ENCODE results near the gene OTUB2.

The OTUB2 gene

GRCh38 chr14:93996130-93996695 is 29.9 kb upstream of the OTUB2 start:
- TF ChIP-seq CTCF (conservative IDR thresholded peaks at IDR 0.05; ENCODE audit: control insufficient read depth, insufficient read depth, low read depth, low read length) = no peak
- no peak overlapping the region for H3K4me3 ChIP-seq (ENCODE audit: control insufficient read depth, low read depth, low read length)
- no peak for DNase-seq (ENCODE audit: low read depth)

- no peak for TF ChIP-seq CTCF (conservative IDR thresholded peaks at IDR 0.05; ENCODE audit: control insufficient read depth, insufficient read depth, low read depth, low read length)
- H3K4me3 ChIP-seq (ENCODE audit: control insufficient read depth, low read depth, low read length) = no peak within 1 kb of the TSS
- no peak for DNase-seq (ENCODE audit: low read depth)
Measured at GRCh38 chr14:93997082-93997481, 29.1 kb upstream of the OTUB2 start, which contains the start of gene CCDC197. Gene CCDC197, plus strand, starts transcription at chr14:93997301. Its CDS starts 831 bp downstream, at chr14:93998132.

GRCh38 chr14:93997916-93998870 is 27.9 kb upstream of the OTUB2 start:
- DNase-seq (ENCODE audit: low read depth) = no peak
- TF ChIP-seq CTCF (conservative IDR thresholded peaks at IDR 0.05; ENCODE audit: control insufficient read depth, insufficient read depth, low read depth, low read length) = no peak
- no peak overlapping the region for H3K4me3 ChIP-seq (ENCODE audit: control insufficient read depth, low read depth, low read length)

- no peak for TF ChIP-seq CTCF (conservative IDR thresholded peaks at IDR 0.05; ENCODE audit: control insufficient read depth, insufficient read depth, low read depth, low read length)
- no peak overlapping the region for H3K4me3 ChIP-seq (ENCODE audit: control insufficient read depth, low read depth, low read length)
- no peak for DNase-seq (ENCODE audit: low read depth)
Measured at GRCh38 chr14:93998871-93999403, 27.2 kb upstream of the OTUB2 start.

GRCh38 chr14:93999573-93999972 is 26.6 kb upstream of the OTUB2 start:
- no peak for DNase-seq (ENCODE audit: low read depth)
- H3K4me3 ChIP-seq (ENCODE audit: control insufficient read depth, low read depth, low read length) = no peak overlapping the region
- TF ChIP-seq CTCF (conservative IDR thresholded peaks at IDR 0.05; ENCODE audit: control insufficient read depth, insufficient read depth, low read depth, low read length) = no peak

GRCh38 chr14:94000267-94000666 is 25.9 kb upstream of the OTUB2 start:
- TF ChIP-seq CTCF (conservative IDR thresholded peaks at IDR 0.05; ENCODE audit: control insufficient read depth, insufficient read depth, low read depth, low read length) = no peak
- H3K4me3 ChIP-seq (ENCODE audit: control insufficient read depth, low read depth, low read length) = no peak overlapping the region
- DNase-seq (ENCODE audit: low read depth) = no peak
